Vagina (tissue), 2 donors: Measurements from ENCODE around the gene F3. TPM values are rescaled to one million over a fixed set of nuclear protein-coding genes. Genes with fewer than 3 reads are reported as not detected.
A peak's percentile ranks its signal among the peaks of the same experiment; 100 is the strongest.

Experiments
- DNase-seq, 2 donors: peaks; one replicate each; pipeline ENCODE4 v3.0.0-alpha.2; 2017; ENCODE audit errors: extremely low spot score in 2 of 2
- H3K27ac ChIP-seq: fragments of 200-600 bp; sonication (generic); one replicate; pipeline ENCODE4 v1.5.1; 2019
- H3K27me3 ChIP-seq: fragments of 200-600 bp; sonication (generic); one replicate; pipeline ENCODE4 v1.5.1; 2019
- H3K36me3 ChIP-seq, 2 donors: fragments of 200-600 bp; sonication (generic); one replicate each; pipeline ENCODE4 v1.5.1; 2017 to 2019
- H3K4me1 ChIP-seq: fragments of 200-600 bp; sonication (generic); one replicate; pipeline ENCODE4 v1.5.1; 2019
- H3K4me3 ChIP-seq, 2 donors: fragments of 200-600 bp; sonication (generic); 1 replicate in 1 of 2; 2 replicates in 1 of 2; pipeline ENCODE4 v1.5.1; 2016 to 2019
- H3K9me3 ChIP-seq: fragments of 200-600 bp; sonication (generic); one replicate; pipeline ENCODE4 v1.5.1; 2019
- CTCF ChIP-seq, 3 experiments: fragments of 450-650 bp in 2 of 3; fragments of 200-600 bp in 1 of 3; sonication (generic) in 1 of 3; IDR thresholded peaks; one replicate each; pipeline ENCODE4 v1.5.1; 2017 to 2019; ENCODE audit warnings: antibody characterized with exemption in 3 of 3, mild to moderate bottlenecking in 2 of 3, moderate library complexity in 2 of 3
- POLR2A ChIP-seq, 2 donors: fragments of 450-650 bp; IDR thresholded peaks; one replicate each; pipeline ENCODE4 v1.6.1; 2017; ENCODE audit warnings: antibody characterized with exemption in 2 of 2, mild to moderate bottlenecking in 2 of 2, moderate library complexity in 2 of 2
- POLR2AphosphoS5 ChIP-seq, 2 donors: sonication (generic); formaldehyde crosslinking; IDR thresholded peaks; one replicate each; pipeline ENCODE4 v1.9.0; 2017; ENCODE audit warnings: antibody characterized with exemption in 2 of 2, mild to moderate bottlenecking in 2 of 2, low read depth in 1 of 2; ENCODE audit not compliant: insufficient read depth in 1 of 2
- intact Hi-C: fragments of 100-400 bp; cut with DNase I; formaldehyde crosslinking; loops from one replicate; pipeline ENCODE4 v1.15.1; 2023
- total RNA-seq: library from RNA; depleted of rRNA; stranded (reverse); fragments of >200 nt; gene quantifications from one replicate; pipeline ENCODE4 v1.2.3, GENCODE V29; 2016

F3 gene
- total RNA-seq, 1 donor from 2014 or later = 63.6 TPM

DNA sequence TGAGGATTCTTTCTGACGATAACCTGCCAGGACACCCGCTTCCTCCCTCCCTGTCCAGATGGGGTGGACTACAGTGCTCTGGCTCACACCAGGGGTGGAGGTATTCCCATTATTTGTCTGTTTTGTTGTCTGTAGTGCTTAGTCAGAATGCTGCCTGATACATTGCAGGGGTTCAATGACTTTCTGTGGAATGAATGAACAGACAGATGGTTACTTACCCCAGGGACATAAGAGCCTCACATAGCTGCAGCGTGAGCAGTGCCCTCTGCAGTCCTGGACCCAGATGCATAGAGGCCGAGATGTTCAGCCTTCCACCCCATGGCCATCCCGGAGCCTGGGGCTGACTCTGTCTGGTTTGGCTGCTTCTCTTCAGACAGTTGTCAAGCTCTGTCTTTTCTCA, 13.0 kb upstream of the F3 start:
- no peaks in the 10 kb centered on the region for H3K9me3 ChIP-seq
- H3K4me1 ChIP-seq = peaks cover 27% of the 10 kb centered on the region
- H3K27me3 ChIP-seq = no peaks in the 10 kb centered on the region
- intact Hi-C loops = no loop called here
- H3K36me3 ChIP-seq = no peaks in the 10 kb centered on the region
- DNase-seq = peak in 1 of 2 donors; percentile 56
- no peak overlapping the region for H3K27ac ChIP-seq
- H3K4me3 ChIP-seq = no peak overlapping the region
- TF ChIP-seq POLR2AphosphoS5 (IDR thresholded peaks at IDR 0.05; ENCODE audit: insufficient read depth in 1 of 2, low read depth in 1 of 2) (no peak), POLR2A (IDR thresholded peaks at IDR 0.05) (no peak), CTCF (IDR thresholded peaks at IDR 0.05) (no peak)

DNA sequence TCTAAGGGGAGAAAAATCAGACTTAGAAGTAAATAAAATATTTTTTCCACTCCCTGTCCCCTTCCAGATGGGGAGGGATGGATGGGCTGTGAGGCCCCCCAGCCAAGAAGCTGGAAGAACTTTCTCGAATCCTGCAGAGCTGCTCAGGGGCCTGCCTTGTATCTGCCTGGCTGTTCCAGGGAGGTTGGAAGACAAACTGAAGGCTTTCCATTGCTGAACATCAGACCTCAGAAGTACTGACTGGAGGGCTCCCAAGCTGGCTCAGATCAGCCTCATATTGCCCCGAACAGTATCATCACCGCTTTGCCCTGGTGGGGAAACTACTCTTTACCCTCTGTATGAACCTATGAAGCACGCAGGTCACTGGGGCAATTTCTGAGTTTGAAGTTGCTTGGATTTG, 12.4 kb upstream of the F3 start:
- DNase-seq = peak in 1 of 2 donors; percentile 78
- intact Hi-C loops = no loop called here
- no peaks in the 10 kb centered on the region for H3K36me3 ChIP-seq
- H3K27ac ChIP-seq = no peak overlapping the region
- peaks cover 27% of the 10 kb centered on the region for H3K4me1 ChIP-seq
- TF ChIP-seq POLR2AphosphoS5 (IDR thresholded peaks at IDR 0.05; ENCODE audit: insufficient read depth in 1 of 2, low read depth in 1 of 2) (no peak), CTCF (IDR thresholded peaks at IDR 0.05) (no peak), POLR2A (IDR thresholded peaks at IDR 0.05) (no peak)
- no peak overlapping the region for H3K4me3 ChIP-seq
- no peaks in the 10 kb centered on the region for H3K27me3 ChIP-seq
- no peaks in the 10 kb centered on the region for H3K9me3 ChIP-seq

DNA sequence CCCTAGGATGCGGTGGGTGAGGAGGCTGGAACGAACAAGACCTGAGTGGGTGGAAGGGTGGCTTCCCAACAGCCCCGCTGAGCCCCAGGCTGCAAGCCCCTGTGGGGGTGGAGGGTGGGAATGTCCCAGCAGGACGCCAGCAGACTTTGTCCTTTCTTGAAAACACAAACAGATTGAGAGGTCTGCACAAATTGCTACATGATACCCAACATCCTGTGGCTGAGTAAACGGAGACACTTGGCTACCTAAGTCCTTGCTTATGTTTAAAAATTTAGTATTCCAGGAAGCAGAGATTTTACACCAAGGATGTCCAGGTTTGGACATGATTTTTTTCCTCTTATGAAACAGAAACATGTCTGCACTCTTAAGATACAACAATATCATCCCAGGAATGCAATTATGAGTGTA, 11.8 kb upstream of the F3 start:
- Histone ChIP-seq H3K36me3 (no peaks in the 10 kb centered on the region), H3K27ac (no peak overlapping the region), H3K27me3 (no peaks in the 10 kb centered on the region), H3K4me1 (peaks cover 27% of the 10 kb centered on the region), H3K9me3 (no peaks in the 10 kb centered on the region), H3K4me3 (no peak overlapping the region)
- TF ChIP-seq POLR2AphosphoS5 (IDR thresholded peaks at IDR 0.05; ENCODE audit: insufficient read depth in 1 of 2, low read depth in 1 of 2) (no peak), POLR2A (IDR thresholded peaks at IDR 0.05) (no peak), CTCF (IDR thresholded peaks at IDR 0.05) (no peak)
- peak in 1 of 2 donors; percentile 64 for DNase-seq
- intact Hi-C loops = no loop called here

- H3K9me3 ChIP-seq = no peaks in the 10 kb centered on the region
- H3K4me1 ChIP-seq = peaks cover 27% of the 10 kb centered on the region
- no peak overlapping the region for H3K27ac ChIP-seq
- TF ChIP-seq POLR2A (IDR thresholded peaks at IDR 0.05) = no peak
- H3K27me3 ChIP-seq = no peaks in the 10 kb centered on the region
- no peaks in the 10 kb centered on the region for H3K36me3 ChIP-seq
- no peak overlapping the region for H3K4me3 ChIP-seq
- intact Hi-C loops = no loop called here
- peak in 1 of 2 donors; percentile 70 for DNase-seq
Observed at GRCh38 chr1:94552071-94552586, 10.6 kb upstream of the F3 start.

- Histone ChIP-seq H3K4me1 (peaks cover 27% of the 10 kb centered on the region), H3K4me3 (no peak overlapping the region), H3K36me3 (no peaks in the 10 kb centered on the region), H3K27ac (no peak overlapping the region), H3K9me3 (no peaks in the 10 kb centered on the region), H3K27me3 (no peaks in the 10 kb centered on the region)
- no peak for TF ChIP-seq POLR2AphosphoS5 (IDR thresholded peaks at IDR 0.05; ENCODE audit: insufficient read depth in 1 of 2, low read depth in 1 of 2)
- no peak for TF ChIP-seq CTCF (IDR thresholded peaks at IDR 0.05)
- no peak for TF ChIP-seq POLR2A (IDR thresholded peaks at IDR 0.05)
- intact Hi-C loops = no loop called here
- DNase-seq = peak in 1 of 2 donors; percentile 60
Observed at GRCh38 chr1:94551449-94551848, 9.9 kb upstream of the F3 start.
